Fibroblast of skin of left biceps (primary cell): ENCODE results near the gene CEP120.

Source experiments
- DNase-seq, 2 experiments: peaks; one replicate each; pipeline ENCODE4 v3.0.0-alpha.2; 2013; ENCODE audit warnings: low read depth in 2 of 2

The CEP120 gene

DNA sequence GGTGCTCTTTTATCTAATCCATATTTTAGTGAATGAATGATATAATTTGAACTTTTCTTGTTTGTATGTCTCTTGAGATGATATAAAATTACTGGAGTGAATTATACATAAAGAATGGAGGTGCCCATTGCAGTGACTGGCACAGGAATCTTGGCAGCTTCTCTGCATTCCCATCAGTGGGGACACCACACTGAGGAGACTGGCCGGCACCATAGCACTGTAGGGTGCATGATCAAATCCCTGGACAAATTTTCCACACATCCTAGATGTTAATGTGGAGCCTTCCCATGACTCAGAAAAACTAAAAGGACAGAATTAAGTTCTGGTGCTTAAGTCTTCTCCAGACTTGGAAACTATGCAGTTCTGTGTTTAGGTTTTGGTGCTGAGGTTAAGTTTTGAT, 124.1 kb downstream of the CEP120 start:
- no peak for DNase-seq

DNA sequence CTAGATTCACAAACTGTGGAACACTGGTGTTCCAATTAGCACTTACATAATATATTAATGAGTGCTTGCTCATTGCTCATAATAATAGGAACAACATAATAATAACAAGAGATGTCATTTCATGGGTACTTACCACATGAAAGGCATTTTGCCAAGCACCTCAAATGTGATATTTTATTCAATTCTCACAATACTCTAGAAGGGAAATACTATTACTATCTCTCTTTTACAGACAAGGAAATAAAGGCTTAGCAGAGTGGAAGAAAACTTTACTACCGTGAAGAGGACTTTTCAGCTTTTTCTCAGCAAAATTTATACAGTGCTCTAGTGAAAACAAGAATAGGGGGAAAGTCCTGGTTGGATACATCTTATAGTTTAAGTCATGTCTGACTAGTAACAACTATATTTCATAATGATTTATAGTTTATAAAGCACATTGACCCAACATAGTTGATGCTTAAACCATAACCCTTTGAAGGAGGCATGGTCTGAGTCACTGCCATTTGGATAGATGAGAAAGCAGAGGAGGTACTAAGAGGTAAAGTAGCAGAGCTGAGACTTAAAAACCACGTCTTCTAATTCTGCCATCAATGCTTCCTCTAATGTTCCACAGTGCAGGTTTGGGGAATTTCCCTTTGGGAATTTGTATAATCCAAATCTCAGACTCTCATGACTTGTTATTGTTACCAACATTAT, 124.7 kb downstream of the CEP120 start:
- DNase-seq = no peak

DNA sequence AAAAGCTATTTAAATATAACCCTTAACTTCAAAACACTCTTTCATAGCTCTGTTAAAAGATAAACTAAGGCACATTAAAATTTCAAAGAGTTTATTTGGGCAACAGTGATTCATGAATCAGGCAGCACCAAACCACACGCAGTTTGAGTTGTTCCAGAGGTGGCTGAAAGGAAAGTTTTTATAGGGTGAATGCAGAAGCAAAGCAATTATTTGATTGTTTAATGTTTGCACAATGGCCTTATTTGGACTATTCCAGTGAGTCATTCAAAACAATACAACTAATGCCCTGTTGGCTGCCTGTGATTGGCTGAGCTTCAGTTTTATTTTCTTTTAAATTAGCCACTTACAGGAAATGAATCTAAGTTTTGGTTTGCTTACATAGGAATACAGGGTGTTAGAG, 125.3 kb downstream of the CEP120 start:
- DNase-seq = no peak

DNA sequence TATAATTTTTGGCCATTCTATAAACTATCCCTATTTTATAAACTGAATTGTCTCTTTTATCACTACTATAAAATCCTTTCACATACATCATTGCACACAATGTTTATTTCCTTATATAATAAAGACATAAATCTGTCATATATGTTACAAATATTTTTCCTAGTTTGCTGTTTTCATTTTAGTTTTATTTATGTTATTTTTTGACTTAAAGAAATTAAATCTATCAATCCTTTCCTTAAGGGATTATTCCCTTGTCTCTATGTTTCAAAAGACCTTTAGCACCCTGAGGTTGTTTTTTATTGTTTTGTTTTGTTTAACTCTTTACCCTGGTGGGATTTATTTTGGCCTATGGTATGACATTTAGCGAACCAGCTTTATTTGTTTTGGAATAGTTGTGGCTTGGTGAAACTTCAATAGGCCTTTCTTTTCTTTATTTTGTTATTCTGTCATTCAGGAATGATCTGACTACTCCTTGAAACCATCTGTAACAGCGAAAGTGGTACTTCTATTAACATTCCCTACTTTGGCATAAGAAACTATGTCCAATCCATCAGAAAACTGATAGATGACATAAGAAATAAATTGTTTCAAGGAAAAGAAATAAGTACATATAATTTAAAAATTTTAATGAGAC, 125.9 kb downstream of the CEP120 start:
- DNase-seq = no peak
